GM12878 (cell line): ENCODE results near the gene ZNF32. TPM values are rescaled to one million over a fixed set of nuclear protein-coding genes. Genes with fewer than 3 reads are reported as not detected.

ENCODE experiments used
- ATAC-seq: fragments of 200-7000 bp; cut with Tn5 transposase; 3 replicates; pipeline ENCODE4 v1.9.1; 2020; ENCODE audit warnings: mild to moderate bottlenecking, moderate library complexity
- BruUV-seq: library from RNA; stranded (reverse); fragments of 400-500 nt; replicated peaks from 2 replicates; lab custom pipeline; 2021; lab: Mats Ljungman, UMichigan
- CTCF ChIA-PET: fragments of 300-600 bp; sonication (Branson Sonifier 250); formaldehyde crosslinking; extraction: SDS; loops from one replicate; lab custom pipeline; 2021; ENCODE audit warnings: inconsistent platforms; lab: Yijun Ruan, JAX
- POLR2A ChIA-PET: fragments of 350-600 bp; formaldehyde crosslinking; extraction: SDS; loops from one replicate; lab custom pipeline; 2021; ENCODE audit warnings: inconsistent platforms; lab: Charles Lee
- RAD21 ChIA-PET: fragments of 300-600 bp; sonication (Branson Sonifier 250); formaldehyde crosslinking; loops from one replicate; lab custom pipeline; 2023; ENCODE audit warnings: antibody characterized with exemption; ENCODE audit not compliant: unreplicated experiment; lab: Charles Lee
- SMC1A ChIA-PET: fragments of 300-600 bp; sonication (Branson Sonifier 250); formaldehyde crosslinking; loops from one replicate; lab custom pipeline; 2023; ENCODE audit not compliant: unreplicated experiment, uncharacterized antibody; lab: Charles Lee
- DNase-seq: peaks from one replicate; pipeline ENCODE4 v3.0.0-alpha.2; 2011; ENCODE audit warnings: low read depth, low spot score
- FAIRE-seq: peaks from 3 replicates; lab custom pipeline; 2011; peaks lifted over from hg19 to GRCh38; lab: Jason Lieb, UNC
- H2AFZ ChIP-seq: 2 replicates; pipeline ENCODE4 v1.6.0; 2011; ENCODE audit warnings: low read depth, low read length, control low read depth; ENCODE audit not compliant: control insufficient read depth
- H3K27ac ChIP-seq: 2 replicates; pipeline ENCODE4 v1.5.1; 2011; ENCODE audit warnings: control low read depth; ENCODE audit not compliant: control insufficient read depth, insufficient read depth
- H3K27me3 ChIP-seq, 2 experiments: replicated peaks in 1 of 2; 2 replicates each; pipeline versions ENCODE4 v1.6.0 to v1.6.1; 2011; ENCODE audit warnings: low read length in 1 of 2; ENCODE audit not compliant: control insufficient read depth in 2 of 2, insufficient read depth in 2 of 2
- H3K36me3 ChIP-seq, 2 experiments: 2 replicates each; pipeline ENCODE4 v1.5.1; 2011; ENCODE audit warnings: low read length in 1 of 2; ENCODE audit not compliant: control insufficient read depth in 2 of 2, insufficient read depth in 2 of 2
- H3K4me1 ChIP-seq: 2 replicates; pipeline ENCODE4 v1.6.1; 2011; ENCODE audit warnings: mild to moderate bottlenecking, low read length, moderate library complexity, mixed read lengths; ENCODE audit not compliant: control insufficient read depth, insufficient read depth
- H3K4me2 ChIP-seq: 2 replicates; pipeline ENCODE4 v1.6.0; 2011; ENCODE audit warnings: control low read depth; ENCODE audit not compliant: control insufficient read depth, insufficient read depth
- H3K4me3 ChIP-seq: fragments of 200-600 bp; sonication (generic); 2 replicates; pipeline ENCODE4 v1.5.1; 2016
- H3K79me2 ChIP-seq: 2 replicates; pipeline ENCODE4 v1.6.0; 2011; ENCODE audit warnings: low read length; ENCODE audit not compliant: control insufficient read depth, insufficient read depth
- H3K9ac ChIP-seq: 2 replicates; pipeline ENCODE4 v1.8.0; 2011; ENCODE audit warnings: low read length, control low read depth, mixed read lengths; ENCODE audit not compliant: control insufficient read depth, insufficient read depth
- H3K9me3 ChIP-seq: replicated peaks from 3 replicates; pipeline ENCODE4 v1.5.1; 2011; ENCODE audit warnings: mild to moderate bottlenecking, low read length; ENCODE audit not compliant: control insufficient read depth, insufficient read depth
- H4K20me1 ChIP-seq: 2 replicates; pipeline ENCODE4 v1.6.0; 2011; ENCODE audit not compliant: control insufficient read depth, insufficient read depth
- ATF7 ChIP-seq: fragments of 450-650 bp; IDR thresholded peaks from 2 replicates; pipeline ENCODE4 v1.6.1; 2016; ENCODE audit warnings: low read depth, mild to moderate bottlenecking
- BCL11A ChIP-seq: IDR thresholded peaks from 2 replicates; pipeline ENCODE4 v1.6.1; 2011; ENCODE audit warnings: low read depth, low read length
- FOXK2 ChIP-seq: fragments of 450-650 bp; IDR thresholded peaks from 2 replicates; pipeline ENCODE4 v1.6.1; 2017; ENCODE audit warnings: mild to moderate bottlenecking, moderate library complexity
- FOXM1 ChIP-seq: IDR thresholded peaks from 2 replicates; pipeline ENCODE4 v1.6.1; 2012; ENCODE audit warnings: low read depth, mild to moderate bottlenecking, inconsistent platforms, low read length, moderate library complexity
- HCFC1 ChIP-seq: fragments of 150-350 bp; IDR thresholded peaks from 2 replicates; pipeline ENCODE4 v1.6.1; 2014; ENCODE audit warnings: low read length
- HDAC2 ChIP-seq: fragments of 200-600 bp; sonication (generic); IDR thresholded peaks from 2 replicates; pipeline ENCODE4 v1.6.1; 2017
- HDAC6 ChIP-seq: fragments of 200-600 bp; sonication (generic); IDR thresholded peaks from one replicate; pipeline ENCODE4 v1.8.0; 2017; ENCODE audit warnings: antibody characterized with exemption; ENCODE audit not compliant: unreplicated experiment
- NRF1 ChIP-seq: conservative IDR thresholded peaks from 2 replicates; pipeline ENCODE4 v1.6.1; 2011; ENCODE audit warnings: mild to moderate bottlenecking, low read depth, low read length, improper control_type of control experiment
- RBBP5 ChIP-seq: fragments of 200-600 bp; sonication (generic); conservative IDR thresholded peaks from 2 replicates; pipeline ENCODE4 v1.6.1; 2016
- RCOR1 ChIP-seq: conservative IDR thresholded peaks from 2 replicates; pipeline ENCODE4 v1.6.1; 2012; ENCODE audit warnings: low read depth, low read length, improper control_type of control experiment
- RUNX3 ChIP-seq: IDR thresholded peaks from 2 replicates; pipeline ENCODE4 v1.6.1; 2012; ENCODE audit warnings: low read length, inconsistent platforms
- SMAD1 ChIP-seq: fragments of 450-650 bp; IDR thresholded peaks from 2 replicates; pipeline ENCODE4 v1.6.1; 2018; ENCODE audit warnings: mild to moderate bottlenecking, low read depth; ENCODE audit not compliant: partially characterized antibody
- SREBF1 ChIP-seq: IDR thresholded peaks from 2 replicates; pipeline ENCODE4 v1.6.1; 2012; ENCODE audit warnings: mild to moderate bottlenecking, low read length
- WRNIP1 ChIP-seq: IDR thresholded peaks from 2 replicates; pipeline ENCODE4 v1.6.1; 2011; ENCODE audit warnings: low read depth, low read length, improper control_type of control experiment, borderline replicate concordance
- WGBS: methylation state at CpG from one replicate; pipeline ENCODE4 v1.1.6; 2016; ENCODE audit warnings: low lambda C conversion rate; ENCODE audit not compliant: insufficient replicate concordance, insufficient coverage; ENCODE audit errors: missing lambda C conversion rate; 5-methylcytosine and 5-hydroxymethylcytosine counted together
- in situ Hi-C: fragments of 300-500 bp; cut with MboI; formaldehyde crosslinking; loops from 9 replicates; pipeline ENCODE4 v1.14.3; 2018; ENCODE audit warnings: mixed read lengths
- intact Hi-C: fragments of 100-400 bp; cut with micrococcal nuclease; formaldehyde crosslinking; loops from one replicate; pipeline ENCODE4 v1.14.2; 2022; ENCODE audit not compliant: unreplicated experiment
- polyA plus RNA-seq, 11 experiments: library from polyadenylated mRNA; depleted of rRNA in 4 of 11; unstranded in 6 of 11; stranded (reverse) in 5 of 11; fragments of >200 nt; fragmentation: Nextera tagmentation in 4 of 11; fragmentation: Illumina TruSeq in 1 of 11; extraction: Ambion mirVana in 4 of 11; extraction: Trizol in 1 of 11; gene quantifications; 1 replicate in 1 of 11; 2 replicates in 10 of 11; pipeline versions ENCODE4 v1.2.1 to v1.2.3, GENCODE V29; 2011 to 2016; ENCODE audit warnings: inconsistent platforms in 2 of 11, missing spikeins in 2 of 11, low read depth in 1 of 11
- total RNA-seq, 4 experiments: library from RNA; depleted of rRNA in 3 of 4; stranded (reverse); fragments of >200 nt in 3 of 4; fragmentation: Illumina TruSeq in 1 of 4; extraction: Trizol in 1 of 4; gene quantifications; 2 replicates each; pipeline versions ENCODE4 v1.2.1 to v1.2.3, GENCODE V29; 2013 to 2021
- TF ChIP-seq, protein P1 (sequence below), 3 experiments: IDR thresholded peaks in 2 of 3; conservative IDR thresholded peaks in 1 of 3; 2 replicates each; pipeline ENCODE4 v1.5.1; 2011; ENCODE audit warnings: low read depth in 3 of 3, low read length in 3 of 3, mild to moderate bottlenecking in 3 of 3, control low read depth in 2 of 3, moderate library complexity in 2 of 3, inconsistent platforms in 1 of 3, mixed read lengths in 1 of 3; ENCODE audit not compliant: control insufficient read depth in 2 of 3, insufficient read depth in 1 of 3; ENCODE audit errors: extremely low read depth in 1 of 3
- TF ChIP-seq, protein P2 (sequence below): fragments of 450-650 bp; IDR thresholded peaks from 2 replicates; pipeline ENCODE4 v1.6.1; 2017; ENCODE audit warnings: low read depth, mild to moderate bottlenecking, moderate library complexity

ZNF32 gene
- total and polyA plus RNA-seq, 10 of the 15 experiments (the other 5 are each of a cell fraction or from before 2014, with no cell fraction given) = 1.9 to 23.0 (median 3.4) TPM

DNA sequence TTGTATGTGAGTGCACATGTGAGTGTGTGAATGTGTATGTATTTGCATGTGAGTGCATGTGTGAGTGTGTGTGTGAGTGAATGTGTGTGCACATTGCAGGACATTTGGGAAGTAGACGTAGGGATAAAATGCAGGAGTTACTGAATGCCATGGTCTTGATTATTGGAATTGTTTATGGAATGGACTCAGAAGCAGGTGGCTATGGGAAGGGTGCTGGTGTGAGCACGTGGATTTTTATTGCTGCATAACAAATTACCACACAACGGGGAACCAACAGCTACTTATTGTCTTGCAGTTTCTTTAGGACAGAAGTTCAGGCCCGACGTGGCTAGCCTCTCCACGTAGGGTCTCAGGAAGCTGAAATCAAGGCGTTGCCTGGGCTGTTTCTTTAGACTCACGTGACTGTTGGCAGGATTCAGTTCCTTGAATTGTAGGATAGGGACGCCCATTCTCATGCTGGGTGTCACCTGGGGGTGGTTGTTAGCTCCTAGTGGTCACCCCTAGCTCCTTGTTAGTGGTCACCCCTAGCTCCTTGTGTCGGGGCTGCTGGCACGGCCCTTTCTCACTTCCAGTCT lies 48.3 kb upstream of the ZNF32 start (continued):
- TF ChIP-seq SREBF1 = no peak
- TF ChIP-seq, all 136 proteins: peak for 0

DNA sequence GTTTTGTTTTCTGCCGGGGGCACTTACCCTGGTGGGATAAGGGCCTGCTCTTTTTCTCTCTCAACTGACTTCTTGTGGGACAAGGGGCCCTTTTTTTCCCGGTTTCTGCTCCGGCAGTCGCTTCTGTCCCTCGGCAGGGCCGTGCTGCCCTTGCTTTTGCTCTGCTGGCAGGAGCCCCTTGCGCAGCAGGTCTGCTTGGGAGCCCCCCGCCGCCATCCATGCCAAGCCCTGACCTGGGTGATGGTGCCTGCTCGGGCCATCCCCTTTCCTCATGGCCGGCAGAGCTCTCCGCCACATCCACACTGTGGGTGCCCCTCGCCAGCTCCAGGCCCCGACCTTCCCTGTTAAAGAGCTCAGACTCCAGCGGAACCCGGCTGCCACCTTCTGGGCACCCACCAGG lies 47.0 kb upstream of the ZNF32 start:
- Histone ChIP-seq H3K4me3 (no peak overlapping the region), H3K27me3 (no peaks in the 10 kb centered on the region; a peak in 1 of 4 replicates), H2AFZ (no peak overlapping the region), H3K27ac (no peak overlapping the region), H3K36me3 (no peaks in the 10 kb centered on the region), H3K9me3 (no peaks in the 10 kb centered on the region), H3K9ac (no peak overlapping the region), H3K4me1 (no peaks in the 10 kb centered on the region), H4K20me1 (no peaks in the 10 kb centered on the region), H3K4me2 (no peak overlapping the region), H3K79me2 (no peaks in the 10 kb centered on the region)
- POLR2A ChIA-PET = no interaction called here
- 40% methylated on average over 16 of the region's 16 CpGs for WGBS
- intact Hi-C loops (loop anchor here (10.0 kb wide), 1 partner anchor 149 kb away; no protein-coding TSS in a partner anchor), in situ Hi-C loops (no loop called here)
- CTCF ChIA-PET = no interaction called here
- SMC1A ChIA-PET = no interaction called here
- no TSS peak for BruUV-seq
- RAD21 ChIA-PET = no interaction called here
- no peak for DNase-seq
- TF ChIP-seq, protein P1, sequence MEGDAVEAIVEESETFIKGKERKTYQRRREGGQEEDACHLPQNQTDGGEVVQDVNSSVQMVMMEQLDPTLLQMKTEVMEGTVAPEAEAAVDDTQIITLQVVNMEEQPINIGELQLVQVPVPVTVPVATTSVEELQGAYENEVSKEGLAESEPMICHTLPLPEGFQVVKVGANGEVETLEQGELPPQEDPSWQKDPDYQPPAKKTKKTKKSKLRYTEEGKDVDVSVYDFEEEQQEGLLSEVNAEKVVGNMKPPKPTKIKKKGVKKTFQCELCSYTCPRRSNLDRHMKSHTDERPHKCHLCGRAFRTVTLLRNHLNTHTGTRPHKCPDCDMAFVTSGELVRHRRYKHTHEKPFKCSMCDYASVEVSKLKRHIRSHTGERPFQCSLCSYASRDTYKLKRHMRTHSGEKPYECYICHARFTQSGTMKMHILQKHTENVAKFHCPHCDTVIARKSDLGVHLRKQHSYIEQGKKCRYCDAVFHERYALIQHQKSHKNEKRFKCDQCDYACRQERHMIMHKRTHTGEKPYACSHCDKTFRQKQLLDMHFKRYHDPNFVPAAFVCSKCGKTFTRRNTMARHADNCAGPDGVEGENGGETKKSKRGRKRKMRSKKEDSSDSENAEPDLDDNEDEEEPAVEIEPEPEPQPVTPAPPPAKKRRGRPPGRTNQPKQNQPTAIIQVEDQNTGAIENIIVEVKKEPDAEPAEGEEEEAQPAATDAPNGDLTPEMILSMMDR (IDR thresholded peaks at IDR 0.05 in 2 of 3, conservative IDR thresholded peaks at IDR 0.05 in 1 of 3; ENCODE audit: control insufficient read depth in 2 of 3, extremely low read depth in 1 of 3, insufficient read depth in 1 of 3, low read depth in 3 of 3, low read length in 3 of 3) = no peak
- TF ChIP-seq HDAC2 (no peak), RUNX3 (no peak), ATF7 (no peak), HDAC6 (no peak), FOXM1 (no peak), HCFC1 (no peak), WRNIP1 (no peak), RCOR1 (no peak), NRF1 (no peak), RBBP5 (no peak), FOXK2 (no peak), BCL11A (no peak), SMAD1 (no peak)
- TF ChIP-seq, protein P2, sequence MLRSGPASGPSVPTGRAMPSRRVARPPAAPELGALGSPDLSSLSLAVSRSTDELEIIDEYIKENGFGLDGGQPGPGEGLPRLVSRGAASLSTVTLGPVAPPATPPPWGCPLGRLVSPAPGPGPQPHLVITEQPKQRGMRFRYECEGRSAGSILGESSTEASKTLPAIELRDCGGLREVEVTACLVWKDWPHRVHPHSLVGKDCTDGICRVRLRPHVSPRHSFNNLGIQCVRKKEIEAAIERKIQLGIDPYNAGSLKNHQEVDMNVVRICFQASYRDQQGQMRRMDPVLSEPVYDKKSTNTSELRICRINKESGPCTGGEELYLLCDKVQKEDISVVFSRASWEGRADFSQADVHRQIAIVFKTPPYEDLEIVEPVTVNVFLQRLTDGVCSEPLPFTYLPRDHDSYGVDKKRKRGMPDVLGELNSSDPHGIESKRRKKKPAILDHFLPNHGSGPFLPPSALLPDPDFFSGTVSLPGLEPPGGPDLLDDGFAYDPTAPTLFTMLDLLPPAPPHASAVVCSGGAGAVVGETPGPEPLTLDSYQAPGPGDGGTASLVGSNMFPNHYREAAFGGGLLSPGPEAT = no peak
- no peak for ATAC-seq
- no peak for FAIRE-seq
